ENCODE data around the gene CACHD1. TPM values are rescaled to one million over a fixed set of nuclear protein-coding genes. Genes with fewer than 3 reads are reported as not detected.

The CACHD1 gene
- total and polyA plus RNA-seq, 2 of the 8 experiments (the other 6 are each of a cell fraction or from before 2014, with no cell fraction given) = 22.2 to 42.5 TPM

DNA sequence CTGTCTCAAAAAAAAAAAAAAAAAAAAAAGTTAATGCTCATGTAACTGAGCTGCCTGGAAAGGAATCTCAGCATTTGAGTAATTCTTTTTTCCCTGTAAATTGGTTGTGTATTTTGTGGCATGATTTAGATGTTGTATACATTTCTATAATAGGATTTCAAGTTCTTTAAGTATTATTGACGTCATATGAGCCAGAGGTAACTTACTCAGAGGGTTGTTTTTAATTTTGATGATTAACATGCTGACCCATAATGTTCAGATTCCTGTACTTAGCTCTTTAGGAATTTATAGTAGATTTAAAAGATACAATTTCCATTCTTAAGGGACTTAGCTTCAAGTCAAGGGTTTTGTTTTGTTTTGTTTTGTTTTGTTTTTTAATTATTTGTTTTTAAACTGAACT, 120.4 kb downstream of the CACHD1 start (continued):
- TF ChIP-seq RXRA (IDR thresholded peaks at IDR 0.05; ENCODE audit: insufficient read depth, low read depth, low read length) (no peak), EGR1 (IDR thresholded peaks at IDR 0.05; ENCODE audit: borderline replicate concordance, low read depth, low read length) (no peak)

All from H1 (cell line).